HG03442 (cell line): ENCODE measurements around the gene C18orf32.
"Not testable (repeated sequence)": the region's sequence is repeated elsewhere in the genome, so short reads cannot be mapped to it uniquely, and the experiment has no call there.

Experiments used
- ATAC-seq: cut with Tn5 transposase; IDR thresholded peaks from one replicate; pipeline ENCODE4 v1.9.1; 2021; ENCODE audit warnings: mild to moderate bottlenecking, moderate library complexity; ENCODE audit not compliant: unreplicated experiment

C18orf32 gene

GRCh38 chr18:49486953-49487710, at the start of gene C18orf32:
Gene C18orf32 (minus strand): TSS chr18:49487234. CDS start chr18:49483748, 3,486 bp downstream.
- peak; percentile 94 for ATAC-seq

DNA sequence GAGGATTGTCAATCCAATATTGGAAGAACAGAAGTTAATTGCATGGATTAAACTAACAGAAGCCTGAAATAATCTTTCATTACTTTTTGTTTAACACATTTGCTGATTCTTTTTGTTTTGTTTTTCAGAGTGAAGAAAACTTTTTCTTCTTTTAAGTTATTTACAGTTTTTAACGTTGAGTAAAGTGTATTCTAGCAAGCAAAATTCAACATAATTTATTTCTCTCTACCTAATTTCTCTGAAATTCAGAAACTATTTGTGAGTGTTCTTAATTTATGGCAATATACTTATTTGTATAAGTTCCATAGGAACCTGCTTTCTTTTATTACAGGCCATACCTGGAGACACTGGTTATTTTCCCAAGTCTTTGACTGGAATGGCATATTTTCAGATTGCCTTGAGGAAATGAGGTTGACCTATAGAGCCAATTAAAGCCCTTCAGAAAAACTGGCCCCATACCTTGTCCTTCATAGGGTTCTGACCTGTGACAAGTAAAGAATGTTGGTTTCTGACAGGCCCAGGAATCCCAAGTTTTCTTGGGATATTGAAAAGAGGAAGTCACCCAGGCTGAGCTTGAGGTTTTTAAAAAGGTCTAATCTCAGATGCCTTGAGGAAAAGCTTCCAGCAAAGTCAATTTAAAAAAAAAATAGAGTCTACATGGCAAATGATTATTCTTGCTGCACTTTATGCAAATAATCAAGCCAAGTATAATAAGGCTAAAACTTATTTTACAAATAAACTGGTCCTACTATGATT, 48.0 kb upstream of the C18orf32 start:
- no peak for ATAC-seq

DNA sequence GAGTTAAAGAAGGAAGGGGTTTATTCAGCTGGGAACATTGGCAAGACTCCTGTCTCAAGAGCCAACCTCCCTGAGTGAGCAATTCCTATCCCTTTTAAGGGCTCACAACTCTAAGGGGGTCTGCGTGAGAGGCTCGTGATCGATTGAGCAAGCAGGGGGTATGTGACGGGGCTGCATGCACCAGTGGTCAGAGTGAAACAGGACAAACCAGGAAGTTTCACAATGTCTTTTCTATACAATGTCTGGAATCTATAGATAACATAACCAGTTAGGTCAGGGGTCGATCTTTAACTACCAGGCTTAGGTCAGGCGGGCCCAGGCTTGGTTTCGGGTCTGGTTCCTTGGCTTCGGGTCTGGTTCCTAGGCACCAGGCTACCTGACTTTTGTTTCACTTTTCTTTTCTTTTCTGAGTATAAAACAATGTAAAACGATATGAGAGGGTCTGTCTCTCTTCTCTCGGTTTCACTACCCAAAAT, 44.7 kb upstream of the C18orf32 start:
- no peak for ATAC-seq

- ATAC-seq: no peak
Measured at GRCh38 chr18:49529596-49529995, 42.6 kb upstream of the C18orf32 start.

DNA sequence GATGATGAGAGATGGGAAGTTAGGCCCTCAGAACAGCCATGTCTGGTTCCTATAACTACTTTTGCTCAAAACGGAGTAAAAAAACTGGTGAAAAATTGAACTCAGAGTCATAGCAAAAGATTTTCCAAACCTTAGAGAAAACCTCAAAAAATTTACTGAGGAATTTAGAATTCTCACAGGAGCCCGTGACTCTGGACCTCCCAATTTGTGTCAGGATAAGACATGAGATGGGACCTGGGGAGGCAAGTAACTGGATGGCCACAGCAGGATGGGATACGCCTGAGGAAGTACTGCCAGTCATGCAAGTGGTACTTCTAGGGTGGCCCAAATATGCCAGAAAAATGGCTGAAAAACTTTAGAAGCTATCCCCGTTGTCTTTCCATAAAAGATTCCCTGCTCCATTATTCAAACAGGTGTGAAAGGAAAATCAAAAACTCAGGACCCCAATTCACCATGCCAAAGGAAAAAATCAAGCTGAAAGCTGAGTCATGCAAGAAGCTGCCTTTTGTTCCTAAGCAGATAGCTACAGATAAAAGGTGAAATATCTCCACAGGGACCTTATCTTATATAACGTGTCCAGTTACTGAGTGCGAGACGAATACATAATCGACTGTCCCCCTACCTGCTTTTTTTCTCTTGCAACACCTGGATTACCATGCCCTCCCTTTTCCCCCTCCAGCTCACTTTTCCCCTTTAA, 40.7 kb upstream of the C18orf32 start:
- ATAC-seq: no peak

- ATAC-seq: no peak
Measured at GRCh38 chr18:49525981-49526380, 38.9 kb upstream of the C18orf32 start.

GRCh38 chr18:49524951-49525350, 37.9 kb upstream of the C18orf32 start:
- no peak for ATAC-seq

GRCh38 chr18:49524349-49524748, 37.3 kb upstream of the C18orf32 start:
- no peak for ATAC-seq

- not testable (repeated sequence) for ATAC-seq
Measured at GRCh38 chr18:49523580-49524093, 36.6 kb upstream of the C18orf32 start.

DNA sequence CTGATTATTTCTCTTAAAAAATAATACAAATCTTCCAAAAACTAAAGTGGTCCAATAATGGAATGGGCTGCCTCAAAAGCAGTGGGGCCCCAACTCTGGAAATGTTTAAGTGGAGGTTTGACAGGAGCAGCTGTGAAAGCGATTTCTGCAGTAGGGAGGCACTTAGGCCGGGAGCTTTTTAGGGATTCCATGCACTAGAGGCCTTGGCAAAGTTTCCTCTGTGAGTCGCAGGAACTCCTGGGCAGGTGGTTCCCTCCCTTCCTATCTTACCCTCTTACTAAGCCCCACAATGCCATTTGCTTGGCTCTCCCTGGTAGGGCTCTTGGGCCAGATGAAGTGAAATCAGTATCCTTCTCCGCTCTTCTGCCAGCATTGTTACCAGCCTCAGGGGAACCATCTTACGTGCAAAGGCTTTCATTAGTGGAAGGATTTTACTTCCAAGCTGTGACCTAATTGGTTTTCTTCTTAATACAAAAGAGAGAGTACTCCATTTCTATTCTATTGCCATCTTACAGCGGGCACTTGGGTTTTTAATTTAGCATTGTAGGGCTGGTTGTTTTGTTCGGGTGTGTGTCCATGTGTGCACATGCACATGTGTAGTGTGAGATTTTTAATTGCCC, 34.3 kb upstream of the C18orf32 start:
- ATAC-seq: no peak

DNA sequence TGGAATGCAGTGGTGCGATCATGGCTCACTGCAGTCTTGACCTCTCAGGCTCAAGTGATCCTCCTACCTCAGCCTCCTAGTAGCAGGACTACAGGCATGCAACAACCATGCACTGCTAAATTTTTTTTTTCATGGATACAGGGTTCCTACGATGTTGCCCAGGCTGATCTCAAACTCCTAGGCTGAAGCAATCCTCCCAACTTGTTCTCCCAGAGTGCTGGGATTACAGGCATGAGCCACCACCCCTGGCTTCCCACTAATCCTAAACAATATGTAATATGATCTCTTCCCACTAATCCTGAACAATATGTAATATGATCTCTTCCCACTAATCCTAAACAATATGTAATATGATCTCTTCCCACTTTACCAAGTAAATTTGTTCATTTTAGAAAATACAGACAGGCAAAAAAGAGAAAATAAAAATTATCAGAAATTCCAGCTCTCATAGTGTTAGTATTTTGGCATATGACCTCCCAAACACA, 33.7 kb upstream of the C18orf32 start:
- ATAC-seq: no peak

DNA sequence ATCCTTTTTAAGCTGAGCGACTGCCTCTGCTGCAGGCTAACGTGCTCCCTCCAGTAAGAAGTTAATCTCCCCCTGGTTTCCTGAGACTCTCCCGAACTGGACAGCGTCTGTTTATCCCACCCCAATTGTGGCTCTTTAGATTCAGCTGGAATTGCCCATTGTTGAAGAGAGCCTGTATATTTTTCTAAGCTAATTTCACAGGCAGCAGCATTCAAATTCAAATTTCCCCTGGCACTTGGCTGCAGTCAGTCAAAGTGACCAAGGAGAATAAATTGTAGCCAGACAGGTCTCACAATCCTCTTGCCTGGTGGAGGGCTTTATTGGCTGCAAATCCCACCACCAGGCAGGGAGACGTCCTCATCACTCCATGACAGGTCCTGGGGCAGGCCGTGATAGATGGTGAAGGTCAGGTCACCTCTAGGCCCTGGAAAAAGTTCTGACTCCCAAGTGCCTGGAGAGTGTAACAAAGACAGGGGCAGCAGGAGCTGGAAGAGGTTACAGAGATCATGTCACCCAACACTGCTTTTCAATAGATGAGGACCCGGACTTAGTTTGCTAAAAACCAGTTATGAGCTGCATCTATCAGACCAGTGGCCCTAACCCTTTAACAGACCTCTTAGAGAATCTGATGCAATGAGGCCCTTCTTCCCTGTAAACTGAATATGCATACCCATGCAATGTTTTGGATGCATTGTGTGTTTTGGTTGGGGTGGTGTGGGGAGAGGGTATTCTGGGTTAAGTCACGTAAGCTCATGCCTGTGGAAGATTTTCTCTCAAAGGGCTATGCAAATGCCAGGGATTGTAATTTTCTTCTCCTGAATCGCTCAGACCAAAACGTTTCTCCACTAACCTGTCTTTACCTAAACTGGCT, 32.3 kb upstream of the C18orf32 start:
- ATAC-seq: no peak

- no peak for ATAC-seq
Measured at GRCh38 chr18:49517483-49517882, 30.4 kb upstream of the C18orf32 start.

DNA sequence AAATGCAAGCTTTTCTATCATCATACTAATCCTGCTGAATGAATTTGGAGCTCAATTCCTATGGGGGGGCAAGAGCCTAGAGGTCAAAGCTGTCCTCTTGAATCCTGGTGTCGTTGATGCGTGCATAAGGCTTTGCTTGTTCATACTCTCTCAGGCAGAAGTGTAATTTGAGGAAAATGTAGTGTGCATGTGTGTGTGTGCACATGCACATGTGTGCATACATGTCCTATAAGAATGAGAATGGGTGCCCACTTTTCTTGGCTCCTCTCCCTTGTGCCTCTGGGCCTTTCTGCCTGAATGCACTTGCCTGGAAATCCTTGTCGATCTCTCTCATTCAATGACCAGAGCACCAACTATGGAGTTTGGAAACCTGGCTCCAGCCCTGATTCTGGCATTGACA, 28.5 kb upstream of the C18orf32 start:
- ATAC-seq: no peak

DNA sequence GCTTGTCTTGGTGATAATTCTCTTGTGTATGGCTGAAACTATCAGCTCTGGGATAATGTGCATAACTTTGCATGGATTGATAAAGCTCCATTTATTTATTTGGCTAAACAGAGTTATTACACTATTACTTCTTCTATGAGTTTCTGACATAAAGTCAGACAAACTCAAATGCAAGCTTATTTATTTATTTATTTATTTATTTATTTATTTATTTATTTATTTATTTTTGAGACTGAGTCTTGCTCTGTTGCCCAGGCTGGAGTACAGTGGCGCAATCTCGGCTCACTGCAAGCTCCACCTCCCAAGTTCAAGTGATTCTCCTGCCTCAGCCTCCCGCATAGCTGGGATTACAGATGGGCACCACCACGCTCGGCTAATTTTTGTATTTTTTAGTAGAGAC, 28.0 kb upstream of the C18orf32 start:
- not testable (repeated sequence) for ATAC-seq

- ATAC-seq: no peak
Measured at GRCh38 chr18:49514577-49514976, 27.5 kb upstream of the C18orf32 start.

DNA sequence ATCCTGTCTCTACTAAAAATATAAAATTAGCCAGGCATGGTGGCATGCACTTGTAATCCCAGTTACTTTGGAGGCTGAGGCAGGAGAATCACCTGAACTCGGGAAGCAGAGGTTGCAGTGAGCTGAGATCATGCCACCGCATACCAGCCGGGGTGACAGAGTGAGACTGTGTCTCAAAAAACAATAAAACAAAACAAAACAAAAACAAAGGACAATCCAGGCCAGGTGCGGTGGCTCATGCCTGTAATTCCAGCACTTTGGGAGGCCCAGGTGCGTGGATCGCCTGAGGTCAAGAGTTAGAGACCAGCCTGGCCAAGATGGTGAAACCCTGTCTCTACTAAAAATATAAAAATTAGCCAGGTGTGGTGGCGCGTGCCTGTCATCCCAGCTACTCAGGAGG, 25.8 kb upstream of the C18orf32 start:
- not testable (repeated sequence) for ATAC-seq

DNA sequence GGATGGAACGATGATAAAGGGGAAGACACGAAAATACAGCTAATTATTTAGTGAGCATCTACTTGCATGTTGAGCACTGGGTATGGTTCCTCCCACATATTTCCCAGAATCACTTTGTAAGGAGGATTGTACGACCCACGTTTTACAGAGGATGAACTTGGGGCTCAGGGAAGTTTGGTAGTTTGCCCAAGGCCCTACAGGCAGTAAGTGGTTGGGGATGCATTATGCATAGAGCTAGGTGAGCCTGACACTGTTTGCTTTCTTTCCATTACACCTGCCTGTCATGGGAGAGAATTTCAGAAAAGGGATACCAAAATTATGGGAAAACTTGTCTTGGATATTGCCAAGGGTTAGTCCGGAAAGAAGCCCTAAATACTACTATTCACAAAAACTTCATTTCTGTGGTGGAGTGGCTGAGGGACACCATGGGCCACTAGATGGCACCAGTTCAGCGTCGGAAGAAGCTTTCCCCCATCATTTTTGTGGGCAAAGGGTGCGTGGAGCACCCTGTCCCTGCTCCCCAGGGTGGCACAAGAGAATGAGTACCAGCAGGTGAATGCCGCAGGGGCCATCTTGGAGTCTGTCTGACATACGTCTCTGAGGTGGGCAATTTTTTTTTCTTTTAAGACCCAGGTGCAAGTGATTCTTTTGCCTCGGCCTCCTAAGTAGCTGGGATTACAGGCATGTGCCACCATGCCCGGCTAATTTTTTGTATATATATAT, 23.5 kb upstream of the C18orf32 start:
- ATAC-seq: no peak

- not testable (repeated sequence) for ATAC-seq
Measured at GRCh38 chr18:49506438-49506837, 19.4 kb upstream of the C18orf32 start.
